HEK293 (cell line): ENCODE results near the gene ARHGEF2.
A peak's percentile ranks its signal among the peaks of the same experiment; 100 is the strongest.

Experiments
- GLIS1 ChIP-seq: fragments of 450-650 bp; formaldehyde crosslinking; IDR thresholded peaks from 2 replicates; pipeline ENCODE4 v1.5.1; 2016; ENCODE audit warnings: missing biosample characterization, missing genetic modification characterization
- PATZ1 ChIP-seq: fragments of 450-650 bp; formaldehyde crosslinking; IDR thresholded peaks from 2 replicates; pipeline ENCODE4 v1.5.1; 2016; ENCODE audit warnings: missing biosample characterization, missing genetic modification characterization
- PRDM1 ChIP-seq: fragments of 450-650 bp; formaldehyde crosslinking; IDR thresholded peaks from 2 replicates; pipeline ENCODE4; 2016; ENCODE audit warnings: missing biosample characterization, missing genetic modification characterization
- SETDB1 ChIP-seq: IDR thresholded peaks from one replicate; pipeline ENCODE4 v1.6.1; 2017; ENCODE audit warnings: mild to moderate bottlenecking, low read length, moderate library complexity, mixed read lengths; ENCODE audit not compliant: insufficient read length
- SP2 ChIP-seq: fragments of 450-650 bp; formaldehyde crosslinking; IDR thresholded peaks from 2 replicates; pipeline ENCODE4 v1.5.1; 2016; ENCODE audit warnings: missing biosample characterization, missing genetic modification characterization
- SP7 ChIP-seq: fragments of 450-650 bp; formaldehyde crosslinking; IDR thresholded peaks from 2 replicates; pipeline ENCODE4 v1.5.1; 2016; ENCODE audit warnings: missing biosample characterization, missing genetic modification characterization
- TRIM28 ChIP-seq: IDR thresholded peaks from 2 replicates; pipeline ENCODE4 v1.6.1; 2011; ENCODE audit warnings: low read length, control low read depth, borderline replicate concordance
- ZBTB17 ChIP-seq: fragments of 450-650 bp; formaldehyde crosslinking; IDR thresholded peaks from 2 replicates; pipeline ENCODE4 v1.5.1; 2016; ENCODE audit warnings: missing biosample characterization, missing genetic modification characterization
- ZBTB21 ChIP-seq: fragments of 450-650 bp; formaldehyde crosslinking; IDR thresholded peaks from 2 replicates; pipeline ENCODE4 v1.5.1; 2017; ENCODE audit warnings: missing biosample characterization, missing genetic modification characterization
- ZEB2 ChIP-seq: fragments of 450-650 bp; formaldehyde crosslinking; IDR thresholded peaks from 2 replicates; pipeline ENCODE4 v1.5.1; 2016; ENCODE audit warnings: missing biosample characterization, missing genetic modification characterization
- ZFP3 ChIP-seq: fragments of 450-650 bp; formaldehyde crosslinking; IDR thresholded peaks from 2 replicates; pipeline ENCODE4 v1.5.1; 2016; ENCODE audit warnings: low read depth, missing biosample characterization, missing genetic modification characterization
- ZNF112 ChIP-seq: fragments of 450-650 bp; formaldehyde crosslinking; IDR thresholded peaks from 2 replicates; pipeline ENCODE4 v1.5.0; 2017; ENCODE audit warnings: missing biosample characterization, missing genetic modification characterization
- ZNF155 ChIP-seq: fragments of 450-650 bp; formaldehyde crosslinking; IDR thresholded peaks from 2 replicates; pipeline ENCODE4 v1.5.1; 2016; ENCODE audit warnings: missing biosample characterization, missing genetic modification characterization
- ZNF169 ChIP-seq: fragments of 450-650 bp; formaldehyde crosslinking; IDR thresholded peaks from 2 replicates; pipeline ENCODE4 v1.5.1; 2016; ENCODE audit warnings: missing biosample characterization, missing genetic modification characterization
- ZNF19 ChIP-seq: fragments of 450-650 bp; formaldehyde crosslinking; IDR thresholded peaks from 2 replicates; pipeline ENCODE4; 2016; ENCODE audit warnings: missing biosample characterization, missing genetic modification characterization, low read depth
- ZNF214 ChIP-seq: fragments of 450-650 bp; formaldehyde crosslinking; IDR thresholded peaks from 2 replicates; pipeline ENCODE4 v1.5.1; 2017; ENCODE audit warnings: missing biosample characterization, mild to moderate bottlenecking, missing genetic modification characterization, borderline replicate concordance
- ZNF302 ChIP-seq: fragments of 450-650 bp; formaldehyde crosslinking; IDR thresholded peaks from 2 replicates; pipeline ENCODE4 v1.5.1; 2016; ENCODE audit warnings: missing biosample characterization, missing genetic modification characterization, low read depth
- ZNF394 ChIP-seq: fragments of 450-650 bp; formaldehyde crosslinking; IDR thresholded peaks from 2 replicates; pipeline ENCODE4 v1.5.1; 2016; ENCODE audit warnings: missing biosample characterization, missing genetic modification characterization, mild to moderate bottlenecking, moderate library complexity, borderline replicate concordance
- ZNF404 ChIP-seq: fragments of 450-650 bp; formaldehyde crosslinking; IDR thresholded peaks from 2 replicates; pipeline ENCODE4 v1.5.1; 2017; ENCODE audit warnings: missing biosample characterization, missing genetic modification characterization
- ZNF549 ChIP-seq: fragments of 450-650 bp; IDR thresholded peaks from 2 replicates; pipeline ENCODE4 v1.5.1; 2018; ENCODE audit warnings: missing biosample characterization, missing genetic modification characterization, mild to moderate bottlenecking, inconsistent platforms, moderate library complexity
- ZNF580 ChIP-seq: fragments of 450-650 bp; formaldehyde crosslinking; IDR thresholded peaks from 2 replicates; pipeline ENCODE4 v1.5.1; 2016; ENCODE audit warnings: missing biosample characterization, missing genetic modification characterization
- ZNF585B ChIP-seq: fragments of 450-650 bp; formaldehyde crosslinking; IDR thresholded peaks from 2 replicates; pipeline ENCODE4 v1.5.1; 2016; ENCODE audit warnings: missing biosample characterization, missing genetic modification characterization
- ZNF701 ChIP-seq: fragments of 450-650 bp; formaldehyde crosslinking; IDR thresholded peaks from 2 replicates; pipeline ENCODE4 v1.5.1; 2016; ENCODE audit warnings: missing biosample characterization, missing genetic modification characterization
- ZNF837 ChIP-seq: fragments of 450-650 bp; formaldehyde crosslinking; IDR thresholded peaks from 2 replicates; pipeline ENCODE4 v1.5.1; 2016; ENCODE audit warnings: missing biosample characterization, missing genetic modification characterization
- ZNF843 ChIP-seq: fragments of 450-650 bp; formaldehyde crosslinking; IDR thresholded peaks from 2 replicates; pipeline ENCODE4 v1.5.1; 2016; ENCODE audit warnings: missing biosample characterization, missing genetic modification characterization
- TF ChIP-seq, protein P1 (sequence below): fragments of 450-650 bp; formaldehyde crosslinking; IDR thresholded peaks from 2 replicates; pipeline ENCODE4 v1.5.1; 2016; ENCODE audit warnings: missing biosample characterization, missing genetic modification characterization, low read depth
- TF ChIP-seq, protein P2 (sequence below): fragments of 450-650 bp; formaldehyde crosslinking; IDR thresholded peaks from 2 replicates; pipeline ENCODE4 v1.5.1; 2017; ENCODE audit warnings: missing biosample characterization, missing genetic modification characterization
- TF ChIP-seq, protein P3 (sequence below): fragments of 450-650 bp; formaldehyde crosslinking; IDR thresholded peaks from 2 replicates; pipeline ENCODE4 v1.5.1; 2016; ENCODE audit warnings: missing biosample characterization, missing genetic modification characterization
- TF ChIP-seq, protein P4 (sequence below): fragments of 450-650 bp; formaldehyde crosslinking; IDR thresholded peaks from 2 replicates; pipeline ENCODE4 v1.5.1; 2016; ENCODE audit warnings: missing biosample characterization, missing genetic modification characterization

ARHGEF2 gene

DNA sequence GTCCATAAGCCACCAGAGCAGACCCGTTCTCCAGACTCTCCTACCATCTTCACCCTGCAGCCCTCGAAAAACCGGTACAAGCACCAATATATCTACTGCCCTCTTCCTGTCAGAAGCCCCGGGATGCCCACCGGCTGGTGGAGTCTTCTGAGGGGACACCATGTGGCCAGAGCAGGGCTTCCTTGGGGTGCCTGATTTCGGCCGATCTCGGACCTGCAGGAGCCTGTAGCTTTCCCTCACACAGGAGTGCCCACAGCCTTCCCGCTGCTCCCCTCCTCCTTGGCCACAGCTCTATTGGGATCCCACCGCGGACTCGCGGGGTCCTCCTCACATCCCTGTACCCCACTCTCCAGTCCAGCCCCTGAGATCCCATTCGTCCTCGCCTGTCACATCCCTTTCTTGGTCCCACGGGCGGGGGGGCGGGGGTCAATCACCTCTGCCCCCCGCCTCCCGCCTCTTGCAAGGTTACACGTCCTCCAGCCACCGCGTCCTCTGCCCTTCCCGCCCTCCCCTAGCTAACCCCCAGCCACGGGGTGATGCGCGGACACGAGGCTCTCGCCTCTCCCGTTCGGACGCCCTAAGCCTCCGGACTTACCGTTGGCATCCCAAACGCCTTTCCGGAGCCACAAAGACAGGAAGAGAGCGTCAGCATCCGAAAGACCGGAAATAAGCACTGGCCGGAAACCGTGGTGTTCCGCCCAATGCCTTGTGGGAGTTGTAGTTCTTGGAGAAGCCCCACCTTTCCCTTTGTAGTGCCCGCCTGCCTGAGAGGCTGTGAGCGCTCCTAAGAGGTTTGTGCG lies 42.1 kb upstream of the ARHGEF2 start, which contains the start of gene SSR2 (continued):
- TF ChIP-seq ZNF19 (tag by site-specific recombination) = no peak
- no peak for TF ChIP-seq SETDB1
- TF ChIP-seq ZNF843 (tag by site-specific recombination) = no peak
- no peak for TF ChIP-seq ZNF585B (tag by site-specific recombination)
- TF ChIP-seq ZBTB17 (tag by site-specific recombination) = no peak; the same call in 1 of the 2 replicates
- TF ChIP-seq ZNF394 = no peak
- TF ChIP-seq TRIM28 = no peak
- TF ChIP-seq, protein P1, sequence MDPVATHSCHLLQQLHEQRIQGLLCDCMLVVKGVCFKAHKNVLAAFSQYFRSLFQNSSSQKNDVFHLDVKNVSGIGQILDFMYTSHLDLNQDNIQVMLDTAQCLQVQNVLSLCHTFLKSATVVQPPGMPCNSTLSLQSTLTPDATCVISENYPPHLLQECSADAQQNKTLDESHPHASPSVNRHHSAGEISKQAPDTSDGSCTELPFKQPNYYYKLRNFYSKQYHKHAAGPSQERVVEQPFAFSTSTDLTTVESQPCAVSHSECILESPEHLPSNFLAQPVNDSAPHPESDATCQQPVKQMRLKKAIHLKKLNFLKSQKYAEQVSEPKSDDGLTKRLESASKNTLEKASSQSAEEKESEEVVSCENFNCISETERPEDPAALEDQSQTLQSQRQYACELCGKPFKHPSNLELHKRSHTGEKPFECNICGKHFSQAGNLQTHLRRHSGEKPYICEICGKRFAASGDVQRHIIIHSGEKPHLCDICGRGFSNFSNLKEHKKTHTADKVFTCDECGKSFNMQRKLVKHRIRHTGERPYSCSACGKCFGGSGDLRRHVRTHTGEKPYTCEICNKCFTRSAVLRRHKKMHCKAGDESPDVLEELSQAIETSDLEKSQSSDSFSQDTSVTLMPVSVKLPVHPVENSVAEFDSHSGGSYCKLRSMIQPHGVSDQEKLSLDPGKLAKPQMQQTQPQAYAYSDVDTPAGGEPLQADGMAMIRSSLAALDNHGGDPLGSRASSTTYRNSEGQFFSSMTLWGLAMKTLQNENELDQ (tag by site-specific recombination) = no peak
- no peak for TF ChIP-seq SP7
- no peak for TF ChIP-seq PRDM1
- peak; percentile 79; the same call in 1 of the 2 replicates for TF ChIP-seq ZNF580 (tag by site-specific recombination)
- TF ChIP-seq, protein P2, sequence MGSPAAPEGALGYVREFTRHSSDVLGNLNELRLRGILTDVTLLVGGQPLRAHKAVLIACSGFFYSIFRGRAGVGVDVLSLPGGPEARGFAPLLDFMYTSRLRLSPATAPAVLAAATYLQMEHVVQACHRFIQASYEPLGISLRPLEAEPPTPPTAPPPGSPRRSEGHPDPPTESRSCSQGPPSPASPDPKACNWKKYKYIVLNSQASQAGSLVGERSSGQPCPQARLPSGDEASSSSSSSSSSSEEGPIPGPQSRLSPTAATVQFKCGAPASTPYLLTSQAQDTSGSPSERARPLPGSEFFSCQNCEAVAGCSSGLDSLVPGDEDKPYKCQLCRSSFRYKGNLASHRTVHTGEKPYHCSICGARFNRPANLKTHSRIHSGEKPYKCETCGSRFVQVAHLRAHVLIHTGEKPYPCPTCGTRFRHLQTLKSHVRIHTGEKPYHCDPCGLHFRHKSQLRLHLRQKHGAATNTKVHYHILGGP (tag by site-specific recombination) = no peak
- no peak for TF ChIP-seq ZNF837 (tag by site-specific recombination)
- TF ChIP-seq, protein P3, sequence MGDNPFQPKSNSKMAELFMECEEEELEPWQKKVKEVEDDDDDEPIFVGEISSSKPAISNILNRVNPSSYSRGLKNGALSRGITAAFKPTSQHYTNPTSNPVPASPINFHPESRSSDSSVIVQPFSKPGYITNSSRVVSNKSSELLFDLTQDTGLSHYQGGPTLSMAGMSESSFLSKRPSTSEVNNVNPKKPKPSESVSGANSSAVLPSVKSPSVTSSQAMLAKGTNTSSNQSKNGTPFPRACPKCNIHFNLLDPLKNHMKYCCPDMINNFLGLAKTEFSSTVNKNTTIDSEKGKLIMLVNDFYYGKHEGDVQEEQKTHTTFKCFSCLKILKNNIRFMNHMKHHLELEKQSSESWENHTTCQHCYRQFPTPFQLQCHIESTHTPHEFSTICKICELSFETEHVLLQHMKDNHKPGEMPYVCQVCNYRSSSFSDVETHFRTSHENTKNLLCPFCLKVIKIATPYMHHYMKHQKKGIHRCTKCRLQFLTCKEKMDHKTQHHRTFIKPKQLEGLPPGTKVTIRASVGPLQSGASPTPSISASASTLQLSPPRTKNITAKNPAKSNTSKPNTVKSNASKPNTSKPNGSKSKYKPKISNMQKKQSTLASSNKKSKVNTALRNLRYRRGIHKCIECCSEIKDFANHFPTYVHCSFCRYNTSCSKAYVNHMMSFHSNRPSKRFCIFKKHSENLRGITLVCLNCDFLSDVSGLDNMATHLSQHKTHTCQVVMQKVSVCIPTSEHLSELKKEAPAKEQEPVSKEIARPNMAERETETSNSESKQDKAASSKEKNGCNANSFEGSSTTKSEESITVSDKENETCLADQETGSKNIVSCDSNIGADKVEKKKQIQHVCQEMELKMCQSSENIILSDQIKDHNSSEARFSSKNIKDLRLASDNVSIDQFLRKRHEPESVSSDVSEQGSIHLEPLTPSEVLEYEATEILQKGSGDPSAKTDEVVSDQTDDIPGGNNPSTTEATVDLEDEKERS (tag by site-specific recombination) = no peak
- no peak for TF ChIP-seq ZFP3 (tag by site-specific recombination)
- TF ChIP-seq, protein P4, sequence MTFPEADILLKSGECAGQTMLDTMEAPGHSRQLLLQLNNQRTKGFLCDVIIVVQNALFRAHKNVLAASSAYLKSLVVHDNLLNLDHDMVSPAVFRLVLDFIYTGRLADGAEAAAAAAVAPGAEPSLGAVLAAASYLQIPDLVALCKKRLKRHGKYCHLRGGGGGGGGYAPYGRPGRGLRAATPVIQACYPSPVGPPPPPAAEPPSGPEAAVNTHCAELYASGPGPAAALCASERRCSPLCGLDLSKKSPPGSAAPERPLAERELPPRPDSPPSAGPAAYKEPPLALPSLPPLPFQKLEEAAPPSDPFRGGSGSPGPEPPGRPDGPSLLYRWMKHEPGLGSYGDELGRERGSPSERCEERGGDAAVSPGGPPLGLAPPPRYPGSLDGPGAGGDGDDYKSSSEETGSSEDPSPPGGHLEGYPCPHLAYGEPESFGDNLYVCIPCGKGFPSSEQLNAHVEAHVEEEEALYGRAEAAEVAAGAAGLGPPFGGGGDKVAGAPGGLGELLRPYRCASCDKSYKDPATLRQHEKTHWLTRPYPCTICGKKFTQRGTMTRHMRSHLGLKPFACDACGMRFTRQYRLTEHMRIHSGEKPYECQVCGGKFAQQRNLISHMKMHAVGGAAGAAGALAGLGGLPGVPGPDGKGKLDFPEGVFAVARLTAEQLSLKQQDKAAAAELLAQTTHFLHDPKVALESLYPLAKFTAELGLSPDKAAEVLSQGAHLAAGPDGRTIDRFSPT (tag by site-specific recombination) = no peak
- TF ChIP-seq PATZ1 (tag by site-specific recombination) = peak; percentile 55; the same call in 1 of the 2 replicates
- no peak for TF ChIP-seq ZNF169
- TF ChIP-seq ZEB2 (tag by site-specific recombination) = peak; percentile 29; the same call in 1 of the 2 replicates
- no peak for TF ChIP-seq ZNF302 (tag by site-specific recombination)
- TF ChIP-seq GLIS1 (tag by site-specific recombination) = no peak
- peak; percentile 84 for TF ChIP-seq SP2 (tag by site-specific recombination)
- no peak for TF ChIP-seq ZNF701 (tag by site-specific recombination)
- TF ChIP-seq ZNF549 (tag by site-specific recombination) = no peak
- no peak for TF ChIP-seq ZNF112 (tag by site-specific recombination)
- TF ChIP-seq ZBTB21 = no peak
- no peak for TF ChIP-seq ZNF214 (tag by site-specific recombination)
- TF ChIP-seq ZNF404 (tag by site-specific recombination) = no peak
- no peak for TF ChIP-seq ZNF155 (tag by site-specific recombination)
